ENCODE measurements around the gene CCNY.

Gene CCNY

DNA sequence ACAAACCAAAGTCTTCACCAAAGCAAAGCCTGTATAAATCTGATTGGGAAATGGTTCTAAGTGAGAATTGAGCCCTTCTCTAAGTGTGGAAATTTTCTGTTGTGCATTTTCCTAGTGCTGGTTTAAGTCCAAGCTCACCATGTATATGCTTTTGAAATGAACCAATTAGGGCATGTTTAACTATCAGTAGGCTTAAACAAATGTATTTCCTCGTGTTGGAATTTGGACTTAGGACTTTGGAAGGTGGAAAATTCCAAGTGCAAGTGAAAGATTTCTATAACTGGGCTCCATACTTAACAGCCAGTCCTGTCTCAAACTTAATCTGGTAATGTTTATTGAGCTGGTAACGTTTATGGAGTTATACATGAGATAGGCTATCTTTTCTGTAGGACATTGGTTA is 28.5 kb downstream of the CCNY start:
- ChIA-PET CTCF (interaction anchor here (1.3 to 1.4 kb wide), 2 partner anchors 8 to 14 kb away, joined by 3 to 4 read pairs; no protein-coding TSS in a partner anchor), POLR2A (no interaction called here)
- no peak for DNase-seq (ENCODE audit: low read depth, low spot score)
- no peak overlapping the region for H3K4me3 ChIP-seq (ENCODE audit: low read depth, low read length)
- TF ChIP-seq, protein P1, sequence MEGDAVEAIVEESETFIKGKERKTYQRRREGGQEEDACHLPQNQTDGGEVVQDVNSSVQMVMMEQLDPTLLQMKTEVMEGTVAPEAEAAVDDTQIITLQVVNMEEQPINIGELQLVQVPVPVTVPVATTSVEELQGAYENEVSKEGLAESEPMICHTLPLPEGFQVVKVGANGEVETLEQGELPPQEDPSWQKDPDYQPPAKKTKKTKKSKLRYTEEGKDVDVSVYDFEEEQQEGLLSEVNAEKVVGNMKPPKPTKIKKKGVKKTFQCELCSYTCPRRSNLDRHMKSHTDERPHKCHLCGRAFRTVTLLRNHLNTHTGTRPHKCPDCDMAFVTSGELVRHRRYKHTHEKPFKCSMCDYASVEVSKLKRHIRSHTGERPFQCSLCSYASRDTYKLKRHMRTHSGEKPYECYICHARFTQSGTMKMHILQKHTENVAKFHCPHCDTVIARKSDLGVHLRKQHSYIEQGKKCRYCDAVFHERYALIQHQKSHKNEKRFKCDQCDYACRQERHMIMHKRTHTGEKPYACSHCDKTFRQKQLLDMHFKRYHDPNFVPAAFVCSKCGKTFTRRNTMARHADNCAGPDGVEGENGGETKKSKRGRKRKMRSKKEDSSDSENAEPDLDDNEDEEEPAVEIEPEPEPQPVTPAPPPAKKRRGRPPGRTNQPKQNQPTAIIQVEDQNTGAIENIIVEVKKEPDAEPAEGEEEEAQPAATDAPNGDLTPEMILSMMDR (IDR thresholded peaks at IDR 0.05; ENCODE audit: insufficient read depth, low read length, missing control alignments): no peak

DNA sequence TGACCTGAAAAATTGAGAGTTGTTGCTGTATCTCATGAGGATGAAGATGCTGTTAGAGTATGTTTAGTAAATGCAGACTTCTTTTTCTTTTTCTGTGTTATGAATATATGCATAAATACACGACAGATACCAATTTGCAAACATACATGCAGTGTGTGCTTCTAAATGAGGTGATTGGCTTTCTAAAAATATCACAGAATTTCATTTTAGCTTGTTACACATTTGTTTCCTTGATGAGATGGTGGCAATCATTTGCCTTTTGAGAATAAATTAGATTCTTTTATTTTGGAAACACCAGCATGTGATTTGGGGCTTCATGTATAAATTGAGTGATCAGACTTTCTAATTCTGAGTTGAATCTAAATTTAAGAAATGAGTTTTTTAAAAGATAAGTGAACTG is 29.7 kb downstream of the CCNY start:
- DNase-seq (ENCODE audit: low read depth, low spot score): no peak
- POLR2A ChIA-PET: no interaction called here
- H3K4me3 ChIP-seq (ENCODE audit: low read depth, low read length): no peak overlapping the region
- TF ChIP-seq, protein P1 (IDR thresholded peaks at IDR 0.05; ENCODE audit: insufficient read depth, low read length, missing control alignments): no peak
- CTCF ChIA-PET: interaction anchor here (1.3 kb wide), 1 partner anchor 10 kb away, joined by 4 read pairs; no protein-coding TSS in a partner anchor

DNA sequence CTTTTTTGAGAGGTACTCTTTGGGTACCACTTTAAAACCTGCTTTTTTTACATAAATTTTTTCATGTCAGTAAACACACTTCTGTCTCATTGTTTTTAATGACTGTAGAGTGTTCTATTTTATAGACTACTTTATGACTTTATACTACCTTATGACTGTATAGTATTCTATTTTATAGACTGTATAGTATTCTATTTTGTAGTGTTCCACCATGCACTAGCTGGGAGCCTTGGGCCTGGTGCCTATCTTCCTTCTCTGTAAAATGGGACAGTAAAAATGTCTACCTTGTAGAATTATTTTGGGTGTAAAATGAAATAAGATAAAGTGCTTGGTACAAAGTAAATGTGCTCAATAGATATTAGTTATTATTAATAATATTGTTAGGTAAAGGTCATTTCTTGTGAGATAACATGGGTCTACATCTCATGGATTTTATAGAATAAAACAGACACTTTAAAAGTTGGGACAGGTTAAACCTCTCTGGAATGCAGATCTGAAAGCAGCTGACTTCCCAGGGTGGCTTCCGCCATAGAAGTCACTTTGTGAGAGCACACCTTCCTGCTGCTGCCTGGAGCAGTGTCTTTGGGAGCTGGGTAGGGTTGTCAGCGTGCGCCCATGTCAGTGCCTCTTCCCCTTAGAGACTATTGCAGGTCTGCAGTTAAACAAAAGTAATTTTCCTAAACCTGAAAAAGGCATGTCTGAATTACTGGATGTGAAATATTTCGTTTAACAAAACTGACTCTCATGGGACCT is 31.0 kb downstream of the CCNY start:
- ChIA-PET CTCF (no interaction called here), POLR2A (no interaction called here)
- DNase-seq (ENCODE audit: low read depth, low spot score): no peak
- TF ChIP-seq, protein P1 (IDR thresholded peaks at IDR 0.05; ENCODE audit: insufficient read depth, low read length, missing control alignments): no peak
- H3K4me3 ChIP-seq (ENCODE audit: low read depth, low read length): no peak overlapping the region

DNA sequence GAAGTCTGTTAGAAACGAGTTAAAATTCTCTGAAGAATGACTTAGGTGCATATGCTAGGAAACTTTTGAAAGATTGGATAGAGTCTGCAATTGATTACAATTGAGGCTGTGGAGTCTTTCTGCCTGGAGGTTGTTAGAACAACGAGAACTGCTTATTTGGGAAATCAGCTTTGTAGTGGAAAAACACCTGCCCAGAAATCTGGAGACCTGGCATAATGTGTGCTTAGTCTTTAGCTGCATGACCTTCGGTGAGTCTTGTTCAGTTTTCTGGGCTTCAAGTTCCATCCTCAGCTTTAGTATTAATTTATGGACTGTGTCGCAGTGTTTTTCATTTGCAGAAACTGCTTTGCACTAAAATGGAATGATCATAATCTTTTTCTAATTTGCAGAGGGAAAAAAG is 31.7 kb downstream of the CCNY start:
- H3K4me3 ChIP-seq (ENCODE audit: low read depth, low read length): no peak overlapping the region
- CTCF ChIA-PET: no interaction called here
- no peak for DNase-seq (ENCODE audit: low read depth, low spot score)
- POLR2A ChIA-PET: no interaction called here
- TF ChIP-seq, protein P1 (IDR thresholded peaks at IDR 0.05; ENCODE audit: insufficient read depth, low read length, missing control alignments): no peak

DNA sequence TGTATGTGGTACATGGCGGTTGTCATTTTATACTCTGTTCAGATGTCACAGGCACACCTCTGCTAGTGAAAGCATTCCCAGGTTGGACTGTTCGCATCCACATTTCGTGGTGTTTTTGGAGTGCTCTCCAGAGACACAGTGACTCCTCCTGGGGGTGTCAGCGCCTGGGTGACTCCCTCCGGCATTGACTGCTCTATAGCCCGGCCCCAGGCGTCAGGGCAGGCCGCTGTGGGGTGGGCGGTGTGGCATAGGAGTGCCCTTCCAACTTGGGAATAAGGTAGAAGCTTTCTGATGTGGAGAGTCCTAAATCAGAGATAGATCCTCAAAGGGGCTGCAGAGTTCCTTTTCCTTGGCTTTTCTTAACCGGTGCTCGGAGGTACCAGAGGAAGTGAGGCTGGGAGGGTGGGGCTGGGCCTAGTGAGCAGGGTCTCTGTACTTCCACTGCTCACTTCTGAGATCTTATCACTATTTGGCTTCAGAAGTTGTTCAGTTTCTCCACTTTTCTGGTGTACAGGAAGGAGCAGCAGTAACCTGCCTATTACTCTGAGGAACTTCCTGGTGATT is 32.3 kb downstream of the CCNY start:
- TF ChIP-seq, protein P1 (IDR thresholded peaks at IDR 0.05; ENCODE audit: insufficient read depth, low read length, missing control alignments): no peak
- CTCF ChIA-PET: no interaction called here
- H3K4me3 ChIP-seq (ENCODE audit: low read depth, low read length): no peak overlapping the region
- POLR2A ChIA-PET: no interaction called here
- no peak for DNase-seq (ENCODE audit: low read depth, low spot score)

DNA sequence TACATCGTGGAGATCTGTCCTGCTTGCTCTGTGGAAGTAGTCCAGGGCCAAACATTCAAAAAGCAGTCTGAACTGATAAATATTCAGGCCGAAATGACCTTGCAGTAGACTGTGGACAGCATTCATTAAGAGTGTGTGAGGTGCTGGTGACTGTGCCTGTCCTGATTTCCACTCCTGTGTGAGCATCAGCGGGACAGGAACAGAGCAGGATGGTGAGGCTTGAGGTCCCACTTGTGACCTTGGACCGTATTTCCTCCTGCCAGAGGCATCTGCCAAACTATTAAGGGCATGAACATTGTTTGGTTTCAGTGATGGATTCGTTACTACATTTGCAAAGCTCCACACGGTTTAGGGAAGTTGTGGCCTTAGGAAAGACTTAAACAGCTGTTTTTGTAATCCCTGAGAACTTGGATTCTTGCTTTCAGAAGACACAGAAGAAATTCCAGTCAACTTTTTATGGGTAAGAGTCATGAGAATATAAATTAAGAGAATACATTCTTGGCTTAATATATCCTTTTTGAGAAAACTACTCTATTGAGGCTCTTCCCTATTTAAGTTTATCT is 32.8 kb downstream of the CCNY start:
- CTCF ChIA-PET: no interaction called here
- TF ChIP-seq, protein P1 (IDR thresholded peaks at IDR 0.05; ENCODE audit: insufficient read depth, low read length, missing control alignments): no peak
- POLR2A ChIA-PET: no interaction called here

More for the DNA sequence above, 32.8 kb downstream of the CCNY start:
- peak; percentile 26 for DNase-seq (ENCODE audit: low read depth, low spot score)
- H3K4me3 ChIP-seq (ENCODE audit: low read depth, low read length): no peak overlapping the region
